Transverse colon (tissue), 3 donors: Measurements from ENCODE around the gene SGIP1.

ENCODE experiments used
- CTCF ChIP-seq, 5 experiments: fragments of 200-600 bp in 3 of 5; fragments of 450-650 bp in 2 of 5; sonication (generic) in 3 of 5; IDR thresholded peaks; 1 replicate in 2 of 5; 2 replicates in 3 of 5; pipeline ENCODE4 v1.5.1; 2016 to 2017; ENCODE audit warnings: antibody characterized with exemption in 5 of 5, inconsistent platforms in 3 of 5, mild to moderate bottlenecking in 2 of 5, moderate library complexity in 1 of 5
- EP300 ChIP-seq: sonication (generic); formaldehyde crosslinking; IDR thresholded peaks from one replicate; pipeline ENCODE4 v1.6.1; 2017; ENCODE audit warnings: antibody characterized with exemption, low read depth
- POLR2A ChIP-seq: fragments of 450-650 bp; IDR thresholded peaks from one replicate; pipeline ENCODE4 v1.6.1; 2016; ENCODE audit warnings: antibody characterized with exemption, mild to moderate bottlenecking, moderate library complexity

GRCh38 chr1:66695116-66695515, 161.2 kb downstream of the SGIP1 start:
- no peak for TF ChIP-seq CTCF (IDR thresholded peaks at IDR 0.05)
- no peak for TF ChIP-seq EP300
- no peak for TF ChIP-seq POLR2A
